GM21717 (cell line): ENCODE results near the gene SARS1.

Experiments used
- ATAC-seq: cut with Tn5 transposase; IDR thresholded peaks from one replicate; pipeline ENCODE4 v1.9.1; 2021; ENCODE audit warnings: mild to moderate bottlenecking, moderate library complexity; ENCODE audit not compliant: unreplicated experiment

SARS1 gene

DNA sequence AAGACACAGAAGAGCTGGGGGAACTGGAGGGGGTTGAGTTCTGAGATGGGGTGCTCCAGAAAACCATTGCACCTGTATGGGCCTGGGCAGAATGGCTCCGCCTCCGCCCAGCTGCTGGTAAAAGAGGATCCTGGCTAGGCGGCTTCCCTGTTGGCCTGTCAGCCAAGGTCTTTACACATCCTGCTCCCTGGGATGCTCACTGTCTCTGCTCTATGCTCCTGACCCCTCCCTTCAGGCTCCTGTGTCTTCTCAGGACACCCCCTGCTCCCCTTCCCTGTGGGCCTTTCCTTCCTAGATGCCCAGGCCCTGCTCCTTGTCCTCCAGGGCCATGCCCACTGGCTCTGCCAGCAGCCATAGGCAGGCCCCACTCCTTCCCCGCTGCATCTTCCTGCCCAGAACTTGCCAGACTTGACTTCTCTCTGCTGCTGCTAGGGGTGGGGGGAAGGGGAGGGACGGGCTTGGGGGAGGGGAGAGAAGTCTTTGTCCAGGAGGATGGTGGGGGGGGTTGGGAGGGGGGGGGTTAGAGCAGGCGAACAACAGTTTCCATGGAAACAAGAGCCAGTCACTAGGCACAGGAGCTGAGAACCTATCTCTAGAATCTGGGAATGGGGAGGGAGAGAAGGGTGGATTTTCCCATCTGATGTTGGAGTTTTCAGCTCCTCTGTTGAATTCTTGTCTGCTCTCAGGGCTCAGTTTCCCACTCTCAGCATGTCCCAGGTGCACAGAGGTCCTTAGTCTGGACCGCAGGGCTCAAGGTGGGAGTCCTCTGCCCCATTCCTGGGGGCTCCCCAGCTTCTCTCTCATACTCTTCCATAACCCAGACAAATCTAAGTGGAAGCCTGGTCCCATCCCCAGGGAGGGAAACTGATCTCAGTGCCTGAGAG, 46.2 kb downstream of the SARS1 start:
- ATAC-seq = no peak

DNA sequence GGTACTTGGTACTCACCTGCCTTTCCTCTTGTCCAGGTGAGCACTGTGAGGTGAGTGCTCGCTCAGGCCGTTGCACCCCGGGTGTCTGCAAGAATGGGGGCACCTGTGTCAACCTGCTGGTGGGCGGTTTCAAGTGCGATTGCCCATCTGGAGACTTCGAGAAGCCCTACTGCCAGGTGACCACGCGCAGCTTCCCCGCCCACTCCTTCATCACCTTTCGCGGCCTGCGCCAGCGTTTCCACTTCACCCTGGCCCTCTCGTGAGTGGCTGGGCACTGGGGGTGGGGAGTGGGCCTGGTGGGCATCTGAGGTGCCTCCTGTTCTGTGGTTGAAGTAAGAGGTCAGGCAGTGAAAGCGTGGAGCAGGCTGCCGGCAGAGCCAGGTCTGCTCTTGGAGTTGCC, 47.3 kb downstream of the SARS1 start:
- no peak for ATAC-seq

GRCh38 chr1:109261578-109261977, 47.9 kb downstream of the SARS1 start:
- ATAC-seq = no peak

DNA sequence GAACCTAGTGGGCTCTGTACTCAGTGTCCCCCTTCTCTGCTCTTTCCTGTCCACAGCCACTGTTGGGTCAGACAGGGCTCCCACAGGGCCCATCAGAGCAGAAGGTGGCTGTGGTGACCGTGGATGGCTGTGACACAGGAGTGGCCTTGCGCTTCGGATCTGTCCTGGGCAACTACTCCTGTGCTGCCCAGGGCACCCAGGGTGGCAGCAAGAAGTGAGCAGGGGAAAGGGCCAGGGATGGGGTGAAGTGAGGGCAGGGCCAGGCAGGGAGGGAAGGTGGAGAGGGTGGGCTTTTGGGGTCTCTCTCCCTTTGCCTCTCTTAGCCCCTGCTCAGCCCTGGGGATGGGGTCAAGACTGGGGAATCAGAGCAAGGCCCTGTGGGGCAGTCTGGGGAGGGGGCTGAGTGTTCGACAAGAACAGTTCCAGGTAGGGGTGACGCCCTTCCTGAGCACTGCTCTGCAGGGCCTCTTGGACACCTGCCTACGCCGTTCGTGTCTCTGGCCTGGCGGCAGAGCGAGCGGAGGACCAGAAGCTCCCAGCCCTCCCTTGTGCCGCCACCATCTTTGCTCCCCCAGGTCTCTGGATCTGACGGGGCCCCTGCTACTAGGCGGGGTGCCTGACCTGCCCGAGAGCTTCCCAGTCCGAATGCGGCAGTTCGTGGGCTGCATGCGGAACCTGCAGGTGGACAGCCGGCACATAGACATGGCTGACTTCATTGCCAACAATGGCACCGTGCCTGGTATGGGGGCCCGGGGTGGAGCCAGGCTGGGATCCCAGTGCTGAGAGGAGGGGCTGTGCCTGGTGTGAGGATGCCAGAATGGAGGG, 48.7 kb downstream of the SARS1 start:
- no peak for ATAC-seq

DNA sequence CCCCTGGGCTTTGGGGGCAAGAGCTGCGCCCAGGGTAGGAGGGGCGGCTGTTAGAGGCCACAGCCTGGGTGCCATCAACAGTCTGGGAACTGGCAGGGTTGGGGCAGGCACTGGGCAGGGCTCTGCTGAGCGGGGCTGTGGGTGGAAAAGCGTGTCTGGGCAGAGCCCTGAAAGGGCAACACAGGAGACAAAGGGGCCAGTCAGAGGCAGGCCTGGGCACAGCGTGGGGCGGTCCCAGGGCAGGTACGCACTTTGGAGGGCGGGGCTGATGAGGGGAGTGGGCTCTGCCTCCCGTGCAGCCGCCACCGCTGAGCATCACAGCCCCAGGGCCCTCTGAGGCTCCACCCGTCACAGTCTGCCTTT, 49.5 kb downstream of the SARS1 start:
- no peak for ATAC-seq

- peak; percentile 72 for ATAC-seq
Observed at GRCh38 chr1:109263597-109264378, 50.1 kb downstream of the SARS1 start.

GRCh38 chr1:109264379-109264755, 50.6 kb downstream of the SARS1 start:
- no peak for ATAC-seq

GRCh38 chr1:109265016-109265415, 51.3 kb downstream of the SARS1 start:
- no peak for ATAC-seq

DNA sequence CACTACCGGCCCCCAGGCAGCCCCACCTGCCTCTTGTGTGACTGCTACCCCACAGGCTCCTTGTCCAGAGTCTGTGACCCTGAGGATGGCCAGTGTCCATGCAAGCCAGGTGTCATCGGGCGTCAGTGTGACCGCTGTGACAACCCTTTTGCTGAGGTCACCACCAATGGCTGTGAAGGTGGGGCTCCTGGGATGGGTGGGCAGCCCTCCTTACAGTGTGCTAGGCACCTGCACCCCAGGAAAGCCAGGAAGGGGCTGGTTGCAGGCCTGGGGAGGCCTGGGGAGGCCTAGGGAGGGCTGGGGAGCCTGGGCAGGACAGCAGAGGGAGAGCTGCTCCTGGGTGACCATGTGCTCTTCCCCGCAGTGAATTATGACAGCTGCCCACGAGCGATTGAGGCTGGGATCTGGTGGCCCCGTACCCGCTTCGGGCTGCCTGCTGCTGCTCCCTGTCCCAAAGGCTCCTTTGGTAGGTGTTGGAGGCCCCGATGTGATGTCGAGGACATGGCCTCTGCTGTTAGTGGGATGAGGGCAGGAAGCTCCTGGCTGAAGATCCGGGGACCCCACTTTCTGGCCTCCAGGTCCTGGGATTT, 52.1 kb downstream of the SARS1 start:
- ATAC-seq = no peak

DNA sequence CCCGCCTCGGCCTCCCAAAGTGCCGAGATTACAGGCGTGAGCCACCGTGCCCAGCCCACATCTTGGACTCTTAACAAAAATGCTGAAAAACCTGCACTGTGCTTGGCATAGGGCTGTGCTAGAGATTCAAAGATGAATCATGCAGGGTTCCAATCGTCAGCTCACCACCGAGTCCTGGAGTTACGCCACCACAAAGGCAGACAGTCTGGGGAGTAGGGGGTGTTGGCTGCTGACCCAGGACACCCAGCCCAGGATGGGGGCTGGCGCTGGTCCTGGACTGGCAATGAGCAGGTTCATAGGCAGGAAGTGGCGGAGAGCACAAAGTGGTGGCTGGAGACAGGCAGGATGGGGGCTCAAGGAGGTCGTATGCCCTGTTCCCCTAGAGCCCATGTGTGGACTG, 53.2 kb downstream of the SARS1 start:
- ATAC-seq = no peak

GRCh38 chr1:109267743-109268300, 54.1 kb downstream of the SARS1 start:
- no peak for ATAC-seq

GRCh38 chr1:109268431-109269211, 54.9 kb downstream of the SARS1 start:
- no peak for ATAC-seq

DNA sequence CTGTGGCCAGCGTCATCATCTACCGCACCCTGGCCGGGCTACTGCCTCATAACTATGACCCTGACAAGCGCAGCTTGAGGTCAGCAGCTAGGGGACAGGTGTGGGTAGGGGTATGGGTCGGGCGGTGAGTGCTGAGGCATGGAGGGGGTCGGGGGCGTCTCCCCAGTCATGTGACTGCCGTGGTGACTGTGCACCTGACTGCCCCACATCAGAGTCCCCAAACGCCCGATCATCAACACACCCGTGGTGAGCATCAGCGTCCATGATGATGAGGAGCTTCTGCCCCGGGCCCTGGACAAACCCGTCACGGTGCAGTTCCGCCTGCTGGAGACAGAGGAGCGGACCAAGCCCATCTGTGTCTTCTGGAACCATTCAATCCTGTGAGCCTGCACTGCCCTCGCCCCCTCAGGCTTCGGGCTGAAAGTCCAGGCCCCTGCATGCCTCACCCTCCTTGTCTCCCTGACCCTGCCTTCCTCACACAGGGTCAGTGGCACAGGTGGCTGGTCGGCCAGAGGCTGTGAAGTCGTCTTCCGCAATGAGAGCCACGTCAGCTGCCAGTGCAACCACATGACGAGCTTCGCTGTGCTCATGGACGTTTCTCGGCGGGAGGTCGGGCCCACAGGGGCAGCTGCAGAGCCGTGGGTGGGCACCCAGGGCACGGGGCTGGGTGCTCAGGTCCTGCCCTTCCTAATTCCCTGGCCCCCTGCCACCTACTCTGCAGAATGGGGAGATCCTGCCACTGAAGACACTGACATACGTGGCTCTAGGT, 55.7 kb downstream of the SARS1 start:
- no peak for ATAC-seq

GRCh38 chr1:109269981-109270622, 56.4 kb downstream of the SARS1 start:
- ATAC-seq = no peak

- no peak for ATAC-seq
Observed at GRCh38 chr1:109270623-109271317, 57.1 kb downstream of the SARS1 start.

DNA sequence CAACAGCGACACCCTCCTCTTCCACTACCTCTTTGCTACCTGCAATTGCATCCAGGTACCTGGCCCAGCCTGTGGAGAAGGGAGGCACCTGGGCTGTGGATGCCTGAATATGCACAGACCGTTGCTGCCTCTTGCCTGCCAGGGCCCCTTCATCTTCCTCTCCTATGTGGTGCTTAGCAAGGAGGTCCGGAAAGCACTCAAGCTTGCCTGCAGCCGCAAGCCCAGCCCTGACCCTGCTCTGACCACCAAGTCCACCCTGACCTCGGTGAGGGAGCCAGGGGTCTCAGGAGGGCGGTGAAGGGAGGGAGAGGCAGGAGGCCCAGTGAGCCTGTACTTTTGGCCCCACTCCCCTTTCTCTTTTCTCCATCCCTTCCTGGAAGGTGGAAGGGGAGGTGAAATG, 57.7 kb downstream of the SARS1 start:
- ATAC-seq = no peak

DNA sequence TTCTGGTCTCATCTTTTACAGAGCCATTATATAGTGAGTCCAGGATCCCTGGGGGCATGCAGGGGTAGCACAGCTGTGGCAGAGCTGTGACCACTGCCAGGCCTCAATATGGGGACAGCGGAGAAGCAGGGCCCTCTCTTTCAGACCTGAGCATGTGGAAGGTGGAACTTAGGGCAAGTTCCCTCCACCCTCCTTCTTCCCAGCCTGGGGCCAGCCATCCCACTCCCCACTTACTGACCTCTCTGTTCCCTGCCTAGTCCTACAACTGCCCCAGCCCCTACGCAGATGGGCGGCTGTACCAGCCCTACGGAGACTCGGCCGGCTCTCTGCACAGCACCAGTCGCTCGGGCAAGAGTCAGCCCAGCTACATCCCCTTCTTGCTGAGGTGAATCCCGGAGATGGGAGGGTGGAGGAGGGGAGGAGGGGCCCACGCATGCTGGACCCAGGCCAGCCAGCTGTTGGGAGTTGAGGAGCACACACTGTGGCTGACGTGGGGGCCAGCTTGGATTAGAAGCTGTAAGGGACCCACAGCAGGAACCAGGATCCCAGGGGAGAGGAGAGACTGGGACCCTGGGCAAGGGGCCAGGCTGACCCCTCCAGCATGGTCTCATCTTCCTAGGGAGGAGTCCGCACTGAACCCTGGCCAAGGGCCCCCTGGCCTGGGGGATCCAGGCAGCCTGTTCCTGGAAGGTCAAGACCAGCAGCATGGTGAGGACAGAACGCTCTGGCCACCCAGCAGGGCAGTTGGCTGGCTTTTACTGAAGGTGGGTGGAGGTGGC, 58.5 kb downstream of the SARS1 start:
- no peak for ATAC-seq
